Aortic smooth muscle cell (primary cell): ENCODE measurements around the gene SPDL1. TPM values are rescaled to one million over a fixed set of nuclear protein-coding genes. Genes with fewer than 3 reads are reported as not detected.

Source experiments
- total RNA-seq: library from RNA; depleted of rRNA; stranded (reverse); fragments of >200 nt; gene quantifications from 2 replicates; pipeline ENCODE4 v1.2.3, GENCODE V29; 2014

The SPDL1 gene
- 12.9 and 16.4 TPM in 2 replicates for total RNA-seq

GRCh38 chr5:169583424-169584220 lies at the start of gene SPDL1:
Gene SPDL1 (plus strand): TSS chr5:169583773. CDS start chr5:169588417, 4,644 bp downstream.

GRCh38 chr5:169637085-169637548 lies 53.5 kb downstream of the SPDL1 start, which contains the start of gene DOCK2:
Gene DOCK2 (plus strand): TSS chr5:169637275. CDS start chr5:169637327, 52 bp downstream.

Other genes starting within 250 kb of the SPDL1 start
- 0.13 and 0.31 TPM in 2 replicates for gene DOCK2, start 53.5 kb downstream of the SPDL1 start, total RNA-seq